A549 (cell line): ENCODE measurements around the gene LBX2. TPM values are rescaled to one million over a fixed set of nuclear protein-coding genes. Genes with fewer than 3 reads are reported as not detected.

ENCODE experiments used
- ATAC-seq, 2 experiments: fragments of 200-7000 bp in 1 of 2; fragments of >200 bp in 1 of 2; cut with Nextera tagmentation in 1 of 2; cut with Tn5 transposase in 1 of 2; 3 replicates each; pipeline versions ENCODE4 v1.8.0 to v1.9.1; 2018 to 2020; ENCODE audit warnings: mild to moderate bottlenecking in 1 of 2, moderate library complexity in 1 of 2
- CTCF ChIA-PET: fragments of 300-600 bp; sonication (Branson Sonifier 250); formaldehyde crosslinking; extraction: SDS; loops from one replicate; lab custom pipeline; 2021; ENCODE audit warnings: antibody characterized with exemption, inconsistent platforms; lab: Yijun Ruan, JAX
- POLR2A ChIA-PET: fragments of 350-600 bp; formaldehyde crosslinking; extraction: SDS; loops from one replicate; lab custom pipeline; 2021; ENCODE audit warnings: antibody characterized with exemption, inconsistent platforms; lab: Yijun Ruan, JAX
- DNase-seq, 2 experiments: peaks; one replicate each; pipeline versions ENCODE4 v3.0.0 to v3.0.0-alpha.2; 2011 to 2016; ENCODE audit warnings: low read depth in 1 of 2, low spot score in 1 of 2
- FAIRE-seq: peaks from 2 replicates; lab custom pipeline; 2011; peaks lifted over from hg19 to GRCh38; lab: Jason Lieb, UNC
- H3K27ac ChIP-seq, 2 experiments: fragments of >200 bp; sonication (Bioruptor Twin); formaldehyde crosslinking; 3 replicates each; pipeline ENCODE4 v1.5.1; 2016 to 2017
- H3K4me1 ChIP-seq: fragments of >200 bp; sonication (Bioruptor Twin); formaldehyde crosslinking; 3 replicates; pipeline ENCODE4 v1.6.1; 2016
- H3K4me2 ChIP-seq: fragments of >200 bp; sonication (Bioruptor Twin); formaldehyde crosslinking; 3 replicates; pipeline ENCODE4 v1.6.1; 2016
- H3K4me3 ChIP-seq: fragments of >200 bp; sonication (Bioruptor Twin); formaldehyde crosslinking; 3 replicates; pipeline ENCODE4 v1.5.1; 2016
- H3K9me3 ChIP-seq: fragments of >200 bp; sonication (Bioruptor Twin); formaldehyde crosslinking; 3 replicates; pipeline ENCODE4 v1.6.1; 2016
- BCL3 ChIP-seq: fragments of >200 bp; sonication (Bioruptor Twin); formaldehyde crosslinking; IDR thresholded peaks from 3 replicates; pipeline ENCODE4 v1.6.1; 2016
- BHLHE40 ChIP-seq: IDR thresholded peaks from 2 replicates; pipeline ENCODE4 v1.6.1; 2012; ENCODE audit warnings: low read depth, low read length, inconsistent platforms
- CBX2 ChIP-seq: fragments of 200-600 bp; sonication (generic); IDR thresholded peaks from 2 replicates; pipeline ENCODE4 v1.6.1; 2016; ENCODE audit warnings: low read depth, mild to moderate bottlenecking, borderline replicate concordance
- CBX8 ChIP-seq: fragments of 200-600 bp; sonication (generic); IDR thresholded peaks from 2 replicates; pipeline ENCODE4 v1.6.1; 2016
- E2F6 ChIP-seq: IDR thresholded peaks from 2 replicates; pipeline ENCODE4 v1.6.1; 2012; ENCODE audit warnings: low read depth, borderline replicate concordance
- EHF ChIP-seq: fragments of 250-450 bp; sonication (Bioruptor Pico); IDR thresholded peaks from 2 replicates; pipeline ENCODE4 v1.5.0; 2020; ENCODE audit warnings: mild to moderate bottlenecking
- FOSB ChIP-seq: fragments of 250-450 bp; sonication (Bioruptor Pico); IDR thresholded peaks from 2 replicates; pipeline ENCODE4 v1.5.0; 2020; ENCODE audit warnings: mild to moderate bottlenecking, moderate library complexity
- FOXS1 ChIP-seq: fragments of 250-450 bp; sonication (Bioruptor Pico); IDR thresholded peaks from 2 replicates; pipeline ENCODE4 v1.5.0; 2020; ENCODE audit warnings: mild to moderate bottlenecking, moderate library complexity
- GATA3 ChIP-seq: IDR thresholded peaks from 2 replicates; pipeline ENCODE4 v1.6.1; 2012; ENCODE audit warnings: borderline replicate concordance
- HEYL ChIP-seq: fragments of 250-450 bp; sonication (Bioruptor Pico); IDR thresholded peaks from 2 replicates; pipeline ENCODE4 v1.8.0; 2021; ENCODE audit warnings: mild to moderate bottlenecking, moderate library complexity
- HMGXB4 ChIP-seq: fragments of 250-450 bp; sonication (Bioruptor Pico); IDR thresholded peaks from 2 replicates; pipeline ENCODE4 v1.5.0; 2021; ENCODE audit warnings: mild to moderate bottlenecking, moderate library complexity, borderline replicate concordance
- HOXA7 ChIP-seq: fragments of 250-450 bp; sonication (Bioruptor Pico); IDR thresholded peaks from 2 replicates; pipeline ENCODE4 v1.5.0; 2020; ENCODE audit warnings: mild to moderate bottlenecking, moderate library complexity
- HOXB5 ChIP-seq: fragments of 250-450 bp; sonication (Bioruptor Pico); IDR thresholded peaks from 2 replicates; pipeline ENCODE4 v1.5.0; 2020; ENCODE audit warnings: mild to moderate bottlenecking, moderate library complexity
- JUN ChIP-seq, 2 experiments: fragments of >200 bp; sonication (Bioruptor Twin); formaldehyde crosslinking; IDR thresholded peaks; 2 replicates in 1 of 2; 3 replicates in 1 of 2; pipeline ENCODE4 v1.6.1; 2016 to 2017
- JUNB ChIP-seq: fragments of >200 bp; sonication (Bioruptor Twin); formaldehyde crosslinking; IDR thresholded peaks from 2 replicates; pipeline ENCODE4 v1.6.1; 2016
- KDM1A ChIP-seq: fragments of 200-600 bp; sonication (generic); IDR thresholded peaks from 2 replicates; pipeline ENCODE4 v1.6.1; 2016; ENCODE audit warnings: low read depth, mild to moderate bottlenecking
- NPAS2 ChIP-seq: fragments of 250-450 bp; sonication (Bioruptor Pico); IDR thresholded peaks from 2 replicates; pipeline ENCODE4 v1.8.0; 2022; ENCODE audit warnings: mild to moderate bottlenecking, moderate library complexity, borderline replicate concordance
- NR3C1 ChIP-seq: fragments of >200 bp; sonication (Bioruptor Twin); formaldehyde crosslinking; IDR thresholded peaks from 3 replicates; pipeline ENCODE4 v1.6.1; 2017
- RAD21 ChIP-seq, 2 experiments: fragments of >200 bp in 1 of 2; sonication (Bioruptor Twin) in 1 of 2; formaldehyde crosslinking in 1 of 2; IDR thresholded peaks in 1 of 2; conservative IDR thresholded peaks in 1 of 2; 2 replicates in 1 of 2; 3 replicates in 1 of 2; pipeline ENCODE4 v1.6.1; 2012 to 2018; ENCODE audit warnings: inconsistent platforms in 1 of 2
- RARB ChIP-seq: fragments of 250-450 bp; sonication (Bioruptor Pico); IDR thresholded peaks from 2 replicates; pipeline ENCODE4 v1.8.0; 2021; ENCODE audit warnings: mild to moderate bottlenecking, moderate library complexity
- RNF2 ChIP-seq: fragments of 200-600 bp; sonication (generic); IDR thresholded peaks from 2 replicates; pipeline ENCODE4 v1.6.1; 2016; ENCODE audit warnings: low read depth, mild to moderate bottlenecking, antibody characterized with exemption, moderate library complexity, borderline replicate concordance
- SREBF2 ChIP-seq: fragments of 450-650 bp; IDR thresholded peaks from 2 replicates; pipeline ENCODE4 v1.6.1; 2014; ENCODE audit warnings: mild to moderate bottlenecking, moderate library complexity
- TFCP2L1 ChIP-seq: fragments of 250-450 bp; sonication (Bioruptor Pico); IDR thresholded peaks from 2 replicates; pipeline ENCODE4 v1.5.0; 2021; ENCODE audit warnings: mild to moderate bottlenecking
- ZFP36 ChIP-seq: fragments of 450-650 bp; IDR thresholded peaks from 2 replicates; pipeline ENCODE4 v1.6.1; 2014; ENCODE audit warnings: borderline replicate concordance; ENCODE audit not compliant: partially characterized antibody
- ZNF302 ChIP-seq: fragments of 250-450 bp; sonication (Bioruptor Pico); IDR thresholded peaks from 2 replicates; pipeline ENCODE4 v1.9.0; 2021; ENCODE audit warnings: inconsistent platforms, mild to moderate bottlenecking, moderate library complexity
- ZSCAN20 ChIP-seq: fragments of 250-450 bp; sonication (Bioruptor Pico); IDR thresholded peaks from 2 replicates; pipeline ENCODE4 v1.8.0; 2022; ENCODE audit warnings: mild to moderate bottlenecking, moderate library complexity
- WGBS: methylation state at CpG from one replicate; pipeline ENCODE4 v1.1.6; 2017; ENCODE audit errors: missing lambda C conversion rate; 5-methylcytosine and 5-hydroxymethylcytosine counted together
- polyA plus RNA-seq, 4 experiments: library from polyadenylated mRNA; depleted of rRNA in 3 of 4; stranded (reverse); fragments of >200 nt; fragmentation: RNase III in 1 of 4; extraction: RNeasy Plus Mini Kit Qiagen cat#74134 plus additional on column Dnase treatment in 1 of 4; gene quantifications; 2 replicates in 3 of 4; 3 replicates in 1 of 4; pipeline ENCODE4 v1.2.3, GENCODE V29; 2011 to 2017

LBX2 gene
- polyA plus RNA-seq, 2 of the 4 experiments (the other 2 are of a cell fraction), result 0.84 to 2.4 TPM

GRCh38 chr2:74525717-74526648 is 26.6 kb upstream of the LBX2 start, which contains the start of gene DQX1:
Gene DQX1 (minus strand): TSS chr2:74526231. CDS start chr2:74525729, 502 bp downstream.
- ATAC-seq (no peak), DNase-seq (peak in 1 of 2 experiments; percentile 77), FAIRE-seq (no peak)
- 88% methylated on average over 11 of the region's 11 CpGs for WGBS
- H3K4me2 ChIP-seq, result no peak within 1 kb of the TSS
- H3K4me3 ChIP-seq, result no peak within 1 kb of the TSS
- H3K4me1 ChIP-seq, result peaks cover 14% of the 10 kb centered on the region
- H3K27ac ChIP-seq, result no peak within 1 kb of the TSS
- CTCF ChIA-PET, result interaction anchor here (1.0 to 2.4 kb wide), 3 partner anchors 12 to 43 kb away, joined by 3 to 10 read pairs (median 4); partner anchors contain the start of genes CCDC142 and TTC31
- TF ChIP-seq CBX8, result no peak
- 0 out of 5 replicates have a peak, but pooled peaks of 1 of the 2 experiments have one; percentile 1 for TF ChIP-seq JUN (IDR thresholded peaks at IDR 0.05)
- no peak for TF ChIP-seq HMGXB4 (CRISPR knock-in tag)
- no peak for TF ChIP-seq RARB (CRISPR knock-in tag)
- TF ChIP-seq FOSB (CRISPR knock-in tag), result no peak
- TF ChIP-seq NR3C1, result no peak
- TF ChIP-seq BCL3, result no peak
- no peak for TF ChIP-seq EHF
- no peak for TF ChIP-seq FOXS1
- TF ChIP-seq HEYL, result no peak
- no peak for TF ChIP-seq KDM1A
- TF ChIP-seq E2F6, result no peak
- no peak for TF ChIP-seq NPAS2 (CRISPR knock-in tag)
- TF ChIP-seq RNF2, result no peak
- no peak for TF ChIP-seq ZFP36
- TF ChIP-seq ZSCAN20 (CRISPR knock-in tag), result no peak
- TF ChIP-seq CBX2, result no peak
- TF ChIP-seq TFCP2L1, result 0 out of 2 replicates have a peak, but pooled peaks have one; percentile 65
- no peak for TF ChIP-seq SREBF2
- TF ChIP-seq HOXA7 (CRISPR knock-in tag), result 0 out of 2 replicates have a peak, but pooled peaks have one; percentile 30
- no peak for TF ChIP-seq HOXB5 (CRISPR knock-in tag)
- H3K9me3 ChIP-seq, result no peaks in the 10 kb centered on the region
- POLR2A ChIA-PET, result interaction anchor here (0.7 to 1.8 kb wide), 2 partner anchors 16 to 71 kb away, joined by 3 to 4 read pairs; no protein-coding TSS in a partner anchor

DNA sequence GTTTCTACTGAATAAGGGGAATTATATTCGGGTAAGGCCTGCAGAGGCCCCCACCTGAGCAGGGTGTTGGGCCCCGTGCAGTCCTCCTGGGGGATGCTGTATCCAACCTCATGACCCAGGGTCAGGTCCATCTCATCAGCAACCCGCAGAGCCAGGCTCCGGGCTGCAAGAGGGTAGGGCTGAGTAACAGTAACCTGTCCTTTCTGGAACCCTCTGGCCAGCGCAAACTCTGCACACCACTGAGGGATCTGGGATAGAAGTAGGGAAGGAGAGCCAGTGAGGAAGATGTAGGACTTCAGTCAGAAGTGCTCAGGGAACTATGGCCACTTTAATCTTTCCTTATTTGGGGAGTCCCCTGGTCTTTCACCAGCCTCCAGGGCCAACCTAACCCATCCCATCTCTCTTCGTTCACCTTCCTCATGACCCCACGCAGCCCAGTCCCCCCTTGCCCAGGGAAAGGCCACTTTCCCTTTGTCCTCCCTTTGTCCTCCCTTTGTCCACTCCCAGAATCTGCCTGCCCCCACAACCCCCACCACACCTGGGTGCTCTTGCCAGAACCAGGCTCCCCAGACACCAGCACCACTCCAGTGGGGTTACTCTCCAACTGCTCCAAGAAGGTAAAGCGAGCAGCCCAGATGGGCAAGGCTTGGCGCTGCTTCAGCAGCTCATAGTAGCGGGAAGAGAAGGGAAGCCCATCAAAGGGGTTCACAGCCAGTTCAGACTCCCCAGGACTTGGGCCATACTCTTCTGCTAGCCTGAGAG is 25.7 kb upstream of the LBX2 start:
- H3K4me1 ChIP-seq, result peaks cover 10% of the 10 kb centered on the region
- no peak overlapping the region for H3K4me2 ChIP-seq
- H3K27ac ChIP-seq, result no peak overlapping the region
- no peak for FAIRE-seq
- TF ChIP-seq JUNB (no peak), RAD21 (conservative IDR thresholded peaks at IDR 0.05 in 1 of 2, IDR thresholded peaks at IDR 0.05 in 1 of 2) (no peak), FOXS1 (no peak), JUN (IDR thresholded peaks at IDR 0.05) (peak in 1 of 2 experiments; percentile 14; a peak in 2 of 5 replicates), BHLHE40 (no peak), GATA3 (no peak), ZNF302 (CRISPR knock-in tag) (no peak), NPAS2 (CRISPR knock-in tag) (no peak)
- TF ChIP-seq, all 56 proteins: peak for 1
- ChIA-PET CTCF (interaction anchor here (2.4 kb wide), 1 partner anchor 42 kb away, joined by 10 read pairs; the partner anchor contains the start of genes CCDC142 and TTC31), POLR2A (interaction anchor here (0.7 to 1.8 kb wide), 2 partner anchors 15 to 71 kb away, joined by 3 to 4 read pairs; no protein-coding TSS in a partner anchor)
- 88% methylated on average over 10 of the region's 10 CpGs for WGBS
- H3K9me3 ChIP-seq, result no peaks in the 10 kb centered on the region
- H3K4me3 ChIP-seq, result no peak overlapping the region
- no peak for ATAC-seq
- DNase-seq, result no peak
